Kidney (tissue), 2 donors: Measurements from ENCODE around the gene CST1. TPM values are rescaled to one million over a fixed set of nuclear protein-coding genes. Genes with fewer than 3 reads are reported as not detected.

Experiments used
- polyA plus RNA-seq: library from polyadenylated mRNA; stranded (reverse); fragments of 350-450 nt; fragmentation: Illumina TruSeq; extraction: RNeasy Lipid Tissue Mini Kit (QIAGEN cat#74804); gene quantifications from one replicate; pipeline ENCODE4 v1.2.3, GENCODE V29; 2014; ENCODE audit warnings: low read depth, low replicate concordance; ENCODE audit not compliant: insufficient read depth
- total RNA-seq: library from RNA; stranded (reverse); fragmentation: NEBNext Ultra II Directional; extraction: Animal tissue kit (Norgen Biotek cat#: 25700); gene quantifications from one replicate; pipeline ENCODE4 v1.2.1, GENCODE V29; 2021
- donor health status: DM: yes; HTN: yes; CAD: no.

CST1 gene
- total and polyA plus RNA-seq, 2 donors from 2014 or later, result not detected

Other genes with a start within 250 kb of the CST1 start
- gene CST9L, start 182.5 kb downstream of the CST1 start, total RNA-seq, result not detected
- not detected for gene CST9L, start 182.5 kb downstream of the CST1 start, polyA plus RNA-seq
- not detected for gene CST9, start 145.0 kb downstream of the CST1 start, total RNA-seq
- not detected for gene CST9, start 145.0 kb downstream of the CST1 start, polyA plus RNA-seq
- gene CST3, start 113.0 kb downstream of the CST1 start, total RNA-seq, result 852 TPM
- gene CST3, start 113.0 kb downstream of the CST1 start, polyA plus RNA-seq, result 942 TPM
- gene CST4, start 61.9 kb downstream of the CST1 start, total RNA-seq, result not detected
- not detected for gene CST4, start 61.9 kb downstream of the CST1 start, polyA plus RNA-seq
- not detected for gene CST2, start 75.8 kb upstream of the CST1 start, total RNA-seq
- gene CST2, start 75.8 kb upstream of the CST1 start, polyA plus RNA-seq, result not detected
- gene CST5, start 128.8 kb upstream of the CST1 start, total RNA-seq, result not detected
- not detected for gene CST5, start 128.8 kb upstream of the CST1 start, polyA plus RNA-seq
- not detected for gene GGTLC1, start 237.8 kb upstream of the CST1 start, total RNA-seq
- not detected for gene GGTLC1, start 237.8 kb upstream of the CST1 start, polyA plus RNA-seq